ENCODE data around the gene SUPT4H1.
A peak's percentile ranks its signal among the peaks of the same experiment; 100 is the strongest.

Gene SUPT4H1

GRCh38 chr17:58388302-58389190, 36.5 kb upstream of the SUPT4H1 start:
- Histone ChIP-seq H3K4me3 (ENCODE audit: low read length) (no peak overlapping the region), H3K27me3 (ENCODE audit: insufficient read depth, low read length, poor library complexity) (no peaks in the 10 kb centered on the region), H3K4me1 (ENCODE audit: control insufficient read depth, low read depth, low read length) (peaks cover 5% of the 10 kb centered on the region), H3K18ac (ENCODE audit: low read length) (no peak overlapping the region), H3K23ac (ENCODE audit: low read length) (no peak overlapping the region), H3K9ac (ENCODE audit: low read length) (no peak overlapping the region), H3K4me2 (ENCODE audit: low read length) (no peak overlapping the region), H2BK5ac (ENCODE audit: low read length) (no peak overlapping the region), H2BK120ac (ENCODE audit: low read depth, low read length) (no peak overlapping the region), H4K8ac (ENCODE audit: low read depth, low read length) (no peak overlapping the region), H3K56ac (ENCODE audit: low read length) (no peak overlapping the region), H3K79me1 (ENCODE audit: low read length) (no peaks in the 10 kb centered on the region), H4K5ac (ENCODE audit: low read length) (no peak overlapping the region), H2AK5ac (ENCODE audit: low read length) (no peak overlapping the region), H2BK15ac (replicated peaks; ENCODE audit: low read depth) (no peak overlapping the region), H3K79me2 (ENCODE audit: control insufficient read depth, insufficient read depth, low read length) (no peaks in the 10 kb centered on the region), H3K4ac (ENCODE audit: low read depth, low read length) (no peak overlapping the region), H3K36me3 (ENCODE audit: control insufficient read depth, insufficient read depth, low read length) (no peaks in the 10 kb centered on the region), H3K27ac (ENCODE audit: low read depth, low read length) (no peak overlapping the region)
- no CpG with 5 or more reads among the region's 3 CpGs for WGBS (ENCODE audit: extremely low coverage, insufficient coverage, low lambda C conversion rate)
- peak; percentile 30 for DNase-seq

GRCh38 chr17:58387834-58388233, 35.8 kb upstream of the SUPT4H1 start:
- Histone ChIP-seq H3K9ac (ENCODE audit: low read length) (no peak overlapping the region), H3K4ac (ENCODE audit: low read depth, low read length) (no peak overlapping the region), H3K27ac (ENCODE audit: low read depth, low read length) (no peak overlapping the region), H2AK5ac (ENCODE audit: low read length) (no peak overlapping the region), H3K79me2 (ENCODE audit: control insufficient read depth, insufficient read depth, low read length) (no peaks in the 10 kb centered on the region), H3K4me2 (ENCODE audit: low read length) (no peak overlapping the region), H3K18ac (ENCODE audit: low read length) (no peak overlapping the region), H3K23ac (ENCODE audit: low read length) (no peak overlapping the region), H2BK120ac (ENCODE audit: low read depth, low read length) (no peak overlapping the region), H3K79me1 (ENCODE audit: low read length) (no peaks in the 10 kb centered on the region), H4K5ac (ENCODE audit: low read length) (no peak overlapping the region), H3K4me1 (ENCODE audit: control insufficient read depth, low read depth, low read length) (peaks cover 5% of the 10 kb centered on the region), H3K4me3 (ENCODE audit: low read length) (no peak overlapping the region), H2BK5ac (ENCODE audit: low read length) (no peak overlapping the region), H3K56ac (ENCODE audit: low read length) (no peak overlapping the region), H2BK15ac (replicated peaks; ENCODE audit: low read depth) (no peak overlapping the region), H3K27me3 (ENCODE audit: insufficient read depth, low read length, poor library complexity) (no peaks in the 10 kb centered on the region), H3K36me3 (ENCODE audit: control insufficient read depth, insufficient read depth, low read length) (no peaks in the 10 kb centered on the region), H4K8ac (ENCODE audit: low read depth, low read length) (no peak overlapping the region)
- DNase-seq = no peak
- WGBS (ENCODE audit: extremely low coverage, insufficient coverage, low lambda C conversion rate) = no CpG with 5 or more reads among the region's 1 CpG

GRCh38 chr17:58386708-58387107, 34.7 kb upstream of the SUPT4H1 start:
- Histone ChIP-seq H3K4me3 (ENCODE audit: low read length) (no peak overlapping the region), H3K56ac (ENCODE audit: low read length) (no peak overlapping the region), H3K23ac (ENCODE audit: low read length) (no peak overlapping the region), H3K27me3 (ENCODE audit: insufficient read depth, low read length, poor library complexity) (no peaks in the 10 kb centered on the region), H3K4me2 (ENCODE audit: low read length) (no peak overlapping the region), H3K79me1 (ENCODE audit: low read length) (no peaks in the 10 kb centered on the region), H2BK5ac (ENCODE audit: low read length) (no peak overlapping the region), H4K8ac (ENCODE audit: low read depth, low read length) (no peak overlapping the region), H2BK15ac (replicated peaks; ENCODE audit: low read depth) (no peak overlapping the region), H3K36me3 (ENCODE audit: control insufficient read depth, insufficient read depth, low read length) (no peaks in the 10 kb centered on the region), H2AK5ac (ENCODE audit: low read length) (no peak overlapping the region), H3K27ac (ENCODE audit: low read depth, low read length) (no peak overlapping the region), H3K18ac (ENCODE audit: low read length) (no peak overlapping the region), H4K5ac (ENCODE audit: low read length) (no peak overlapping the region), H3K4me1 (ENCODE audit: control insufficient read depth, low read depth, low read length) (peaks cover 5% of the 10 kb centered on the region), H3K4ac (ENCODE audit: low read depth, low read length) (no peak overlapping the region), H2BK120ac (ENCODE audit: low read depth, low read length) (no peak overlapping the region), H3K9ac (ENCODE audit: low read length) (no peak overlapping the region), H3K79me2 (ENCODE audit: control insufficient read depth, insufficient read depth, low read length) (no peaks in the 10 kb centered on the region)
- no peak for DNase-seq
- no CpG with 5 or more reads among the region's 3 CpGs for WGBS (ENCODE audit: extremely low coverage, insufficient coverage, low lambda C conversion rate)

- Histone ChIP-seq H3K4me3 (ENCODE audit: low read length) (no peak overlapping the region), H2BK5ac (ENCODE audit: low read length) (no peak overlapping the region), H2AK5ac (ENCODE audit: low read length) (no peak overlapping the region), H3K56ac (ENCODE audit: low read length) (no peak overlapping the region), H3K79me2 (ENCODE audit: control insufficient read depth, insufficient read depth, low read length) (no peaks in the 10 kb centered on the region), H3K27me3 (ENCODE audit: insufficient read depth, low read length, poor library complexity) (no peaks in the 10 kb centered on the region), H4K8ac (ENCODE audit: low read depth, low read length) (peak overlapping the region; percentile 39), H2BK120ac (ENCODE audit: low read depth, low read length) (no peak overlapping the region), H3K9ac (ENCODE audit: low read length) (no peak overlapping the region), H3K23ac (ENCODE audit: low read length) (no peak overlapping the region), H3K4me1 (ENCODE audit: control insufficient read depth, low read depth, low read length) (peaks cover 8% of the 10 kb centered on the region), H3K27ac (ENCODE audit: low read depth, low read length) (no peak overlapping the region), H2BK15ac (replicated peaks; ENCODE audit: low read depth) (no peak overlapping the region), H3K4ac (ENCODE audit: low read depth, low read length) (no peak overlapping the region), H3K18ac (ENCODE audit: low read length) (no peak overlapping the region), H4K5ac (ENCODE audit: low read length) (no peak overlapping the region), H3K36me3 (ENCODE audit: control insufficient read depth, insufficient read depth, low read length) (no peaks in the 10 kb centered on the region), H3K79me1 (ENCODE audit: low read length) (no peaks in the 10 kb centered on the region), H3K4me2 (ENCODE audit: low read length) (no peak overlapping the region)
- no CpG with 5 or more reads among the region's 4 CpGs for WGBS (ENCODE audit: extremely low coverage, insufficient coverage, low lambda C conversion rate)
- no peak for DNase-seq
Measured at GRCh38 chr17:58385359-58385899, 33.4 kb upstream of the SUPT4H1 start.

GRCh38 chr17:58384897-58385296, 32.9 kb upstream of the SUPT4H1 start:
- H3K79me1 ChIP-seq (ENCODE audit: low read length) = no peaks in the 10 kb centered on the region
- WGBS (ENCODE audit: extremely low coverage, insufficient coverage, low lambda C conversion rate) = no CpG with 5 or more reads among the region's 3 CpGs
- H2BK15ac ChIP-seq (replicated peaks; ENCODE audit: low read depth) = no peak overlapping the region

More at GRCh38 chr17:58384897-58385296, 32.9 kb upstream of the SUPT4H1 start:
- Histone ChIP-seq H3K79me2 (ENCODE audit: control insufficient read depth, insufficient read depth, low read length) (no peaks in the 10 kb centered on the region), H3K27ac (ENCODE audit: low read depth, low read length) (no peak overlapping the region), H3K4me1 (ENCODE audit: control insufficient read depth, low read depth, low read length) (peaks cover 8% of the 10 kb centered on the region), H2BK120ac (ENCODE audit: low read depth, low read length) (no peak overlapping the region), H3K18ac (ENCODE audit: low read length) (no peak overlapping the region), H3K56ac (ENCODE audit: low read length) (no peak overlapping the region), H3K23ac (ENCODE audit: low read length) (no peak overlapping the region), H3K4ac (ENCODE audit: low read depth, low read length) (no peak overlapping the region), H2AK5ac (ENCODE audit: low read length) (no peak overlapping the region), H4K8ac (ENCODE audit: low read depth, low read length) (no peak overlapping the region), H3K4me3 (ENCODE audit: low read length) (no peak overlapping the region), H3K27me3 (ENCODE audit: insufficient read depth, low read length, poor library complexity) (no peaks in the 10 kb centered on the region), H3K9ac (ENCODE audit: low read length) (no peak overlapping the region), H2BK5ac (ENCODE audit: low read length) (no peak overlapping the region), H4K5ac (ENCODE audit: low read length) (no peak overlapping the region), H3K4me2 (ENCODE audit: low read length) (no peak overlapping the region), H3K36me3 (ENCODE audit: control insufficient read depth, insufficient read depth, low read length) (no peaks in the 10 kb centered on the region)
- DNase-seq = no peak
